ENCODE results near the gene CTTNBP2NL. TPM values are rescaled to one million over a fixed set of nuclear protein-coding genes. Genes with fewer than 3 reads are reported as not detected.

The CTTNBP2NL gene
- total RNA-seq, 6 experiments from 2014 or later, result 3.5 to 8.1 (median 4.8) TPM

DNA sequence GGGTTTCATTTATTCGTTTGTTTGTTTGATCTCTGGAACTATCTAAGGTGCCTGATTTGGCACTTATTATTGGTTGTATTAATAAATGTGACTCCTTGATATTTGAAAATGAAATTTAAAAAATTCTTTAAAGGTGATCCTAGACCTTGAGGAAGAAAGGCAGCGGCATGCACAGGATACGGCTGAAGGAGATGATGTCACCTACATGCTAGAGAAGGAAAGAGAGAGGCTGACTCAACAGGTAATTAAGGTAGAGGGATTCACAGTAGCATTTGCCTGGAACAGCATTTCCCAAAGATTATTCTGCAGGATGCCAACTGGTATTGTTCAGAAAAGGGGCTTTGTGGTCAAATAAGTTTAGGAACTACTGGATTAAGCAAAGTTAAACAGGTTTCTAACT lies 58.3 kb downstream of the CTTNBP2NL start:
- Histone ChIP-seq H3K4me3 (no peak overlapping the region), H3K9me3 (no peaks in the 10 kb centered on the region), H3K36me3 (peaks cover 0 to 12% (median 4%) of the 10 kb centered on the region in 4 donors), H3K4me1 (no peaks in the 10 kb centered on the region), H3K27me3 (no peaks in the 10 kb centered on the region), H3K27ac (no peak overlapping the region)
- DNase-seq (no peak), ATAC-seq (no peak)
- intact Hi-C loops (cut with DNase I), result no loop called here
- 90% methylated on average over 3 of the region's 3 CpGs for WGBS (ENCODE audit: insufficient coverage, low coverage, low lambda C conversion rate, missing lambda C conversion rate)
- TF ChIP-seq, protein P1, sequence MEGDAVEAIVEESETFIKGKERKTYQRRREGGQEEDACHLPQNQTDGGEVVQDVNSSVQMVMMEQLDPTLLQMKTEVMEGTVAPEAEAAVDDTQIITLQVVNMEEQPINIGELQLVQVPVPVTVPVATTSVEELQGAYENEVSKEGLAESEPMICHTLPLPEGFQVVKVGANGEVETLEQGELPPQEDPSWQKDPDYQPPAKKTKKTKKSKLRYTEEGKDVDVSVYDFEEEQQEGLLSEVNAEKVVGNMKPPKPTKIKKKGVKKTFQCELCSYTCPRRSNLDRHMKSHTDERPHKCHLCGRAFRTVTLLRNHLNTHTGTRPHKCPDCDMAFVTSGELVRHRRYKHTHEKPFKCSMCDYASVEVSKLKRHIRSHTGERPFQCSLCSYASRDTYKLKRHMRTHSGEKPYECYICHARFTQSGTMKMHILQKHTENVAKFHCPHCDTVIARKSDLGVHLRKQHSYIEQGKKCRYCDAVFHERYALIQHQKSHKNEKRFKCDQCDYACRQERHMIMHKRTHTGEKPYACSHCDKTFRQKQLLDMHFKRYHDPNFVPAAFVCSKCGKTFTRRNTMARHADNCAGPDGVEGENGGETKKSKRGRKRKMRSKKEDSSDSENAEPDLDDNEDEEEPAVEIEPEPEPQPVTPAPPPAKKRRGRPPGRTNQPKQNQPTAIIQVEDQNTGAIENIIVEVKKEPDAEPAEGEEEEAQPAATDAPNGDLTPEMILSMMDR (IDR thresholded peaks at IDR 0.05), result no peak
- no peak for TF ChIP-seq POLR2A (IDR thresholded peaks at IDR 0.05)

GRCh38 chr1:112457241-112457640 lies 61.2 kb downstream of the CTTNBP2NL start:
- intact Hi-C loops (cut with DNase I), result no loop called here
- peaks cover 0 to 8% (median 4%) of the 10 kb centered on the region in 4 donors for H3K36me3 ChIP-seq

DNA sequence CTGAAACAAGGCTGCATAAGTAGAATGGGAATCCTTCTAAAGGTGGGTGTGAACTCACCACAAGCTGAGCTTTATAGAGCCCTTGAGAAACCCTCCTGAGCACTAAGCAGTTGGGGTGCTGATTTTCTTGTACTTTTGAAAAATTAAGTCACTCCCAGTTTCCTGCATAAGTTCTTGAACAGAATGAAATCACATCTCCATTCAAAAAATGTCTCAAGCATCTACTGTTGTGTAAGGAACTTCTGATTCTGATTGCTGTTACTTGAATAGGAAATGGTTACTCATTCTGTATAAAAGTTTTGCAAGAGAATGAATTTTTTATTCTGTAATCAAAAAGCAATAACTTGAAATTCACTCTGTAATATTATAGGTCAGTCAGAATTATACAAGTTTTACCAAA lies 61.9 kb downstream of the CTTNBP2NL start:
- intact Hi-C loops (cut with DNase I), result no loop called here
- DNase-seq, result no peak
- no peaks in the 10 kb centered on the region for H3K27me3 ChIP-seq
- no peaks in the 10 kb centered on the region for H3K9me3 ChIP-seq
- no peak overlapping the region for H3K27ac ChIP-seq
- TF ChIP-seq, protein P1 (IDR thresholded peaks at IDR 0.05), result no peak
- TF ChIP-seq POLR2A (IDR thresholded peaks at IDR 0.05), result no peak
- H3K4me3 ChIP-seq, result no peak overlapping the region
- peaks cover 0 to 8% (median 4%) of the 10 kb centered on the region in 4 donors for H3K36me3 ChIP-seq
- no peaks in the 10 kb centered on the region for H3K4me1 ChIP-seq
- no peak for ATAC-seq

More at GRCh38 chr1:112457241-112457640, 61.2 kb downstream of the CTTNBP2NL start:
- ATAC-seq (no peak), DNase-seq (no peak)
- Histone ChIP-seq H3K27ac (no peak overlapping the region), H3K4me3 (no peak overlapping the region), H3K9me3 (no peaks in the 10 kb centered on the region), H3K27me3 (no peaks in the 10 kb centered on the region), H3K4me1 (no peaks in the 10 kb centered on the region)
- TF ChIP-seq, protein P1 (IDR thresholded peaks at IDR 0.05), result no peak
- no peak for TF ChIP-seq POLR2A (IDR thresholded peaks at IDR 0.05)
- 71% methylated on average over 2 of the region's 2 CpGs for WGBS (ENCODE audit: insufficient coverage, low coverage, low lambda C conversion rate, missing lambda C conversion rate)

- H3K27me3 ChIP-seq, result no peaks in the 10 kb centered on the region
- H3K36me3 ChIP-seq, result peaks cover 0 to 8% (median 4%) of the 10 kb centered on the region in 4 donors
- WGBS (ENCODE audit: insufficient coverage, low coverage, low lambda C conversion rate, missing lambda C conversion rate), result 92% methylated on average over 4 of the region's 4 CpGs
- no peaks in the 10 kb centered on the region for H3K9me3 ChIP-seq
- intact Hi-C loops (cut with DNase I), result no loop called here
- H3K4me3 ChIP-seq, result no peak overlapping the region
- ATAC-seq (no peak), DNase-seq (no peak)
- no peaks in the 10 kb centered on the region for H3K4me1 ChIP-seq
- TF ChIP-seq POLR2A (IDR thresholded peaks at IDR 0.05), result no peak
- TF ChIP-seq, protein P1 (IDR thresholded peaks at IDR 0.05), result no peak
- H3K27ac ChIP-seq, result no peak overlapping the region
Observed at GRCh38 chr1:112458756-112459155, 62.7 kb downstream of the CTTNBP2NL start.

GRCh38 chr1:112460615-112461014 lies 64.6 kb downstream of the CTTNBP2NL start:
- Histone ChIP-seq H3K4me3 (no peak overlapping the region), H3K27ac (no peak overlapping the region), H3K9me3 (no peaks in the 10 kb centered on the region), H3K27me3 (no peaks in the 10 kb centered on the region), H3K4me1 (no peaks in the 10 kb centered on the region), H3K36me3 (peaks cover 0 to 8% (median 2%) of the 10 kb centered on the region in 4 donors)
- intact Hi-C loops (cut with DNase I), result loop anchor here in 1 of 2 donors (5.0 kb wide), 1 partner anchor 68 kb away; no protein-coding TSS in a partner anchor
- TF ChIP-seq POLR2A (IDR thresholded peaks at IDR 0.05), result no peak
- TF ChIP-seq, protein P1 (IDR thresholded peaks at IDR 0.05), result no peak
- WGBS (ENCODE audit: insufficient coverage, low coverage, low lambda C conversion rate, missing lambda C conversion rate), result 85% methylated on average over 2 of the region's 2 CpGs
- DNase-seq, result no peak
- ATAC-seq, result no peak

Measured in right lobe of liver (tissue), 6 donors.